HG03432 (cell line): ENCODE data around the gene PCYOX1L.

Experiments
- ATAC-seq: cut with Tn5 transposase; IDR thresholded peaks from one replicate; pipeline ENCODE4 v1.9.1; 2021; ENCODE audit warnings: mild to moderate bottlenecking, moderate library complexity; ENCODE audit not compliant: unreplicated experiment

PCYOX1L gene, protein sequence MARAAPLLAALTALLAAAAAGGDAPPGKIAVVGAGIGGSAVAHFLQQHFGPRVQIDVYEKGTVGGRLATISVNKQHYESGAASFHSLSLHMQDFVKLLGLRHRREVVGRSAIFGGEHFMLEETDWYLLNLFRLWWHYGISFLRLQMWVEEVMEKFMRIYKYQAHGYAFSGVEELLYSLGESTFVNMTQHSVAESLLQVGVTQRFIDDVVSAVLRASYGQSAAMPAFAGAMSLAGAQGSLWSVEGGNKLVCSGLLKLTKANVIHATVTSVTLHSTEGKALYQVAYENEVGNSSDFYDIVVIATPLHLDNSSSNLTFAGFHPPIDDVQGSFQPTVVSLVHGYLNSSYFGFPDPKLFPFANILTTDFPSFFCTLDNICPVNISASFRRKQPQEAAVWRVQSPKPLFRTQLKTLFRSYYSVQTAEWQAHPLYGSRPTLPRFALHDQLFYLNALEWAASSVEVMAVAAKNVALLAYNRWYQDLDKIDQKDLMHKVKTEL

DNA sequence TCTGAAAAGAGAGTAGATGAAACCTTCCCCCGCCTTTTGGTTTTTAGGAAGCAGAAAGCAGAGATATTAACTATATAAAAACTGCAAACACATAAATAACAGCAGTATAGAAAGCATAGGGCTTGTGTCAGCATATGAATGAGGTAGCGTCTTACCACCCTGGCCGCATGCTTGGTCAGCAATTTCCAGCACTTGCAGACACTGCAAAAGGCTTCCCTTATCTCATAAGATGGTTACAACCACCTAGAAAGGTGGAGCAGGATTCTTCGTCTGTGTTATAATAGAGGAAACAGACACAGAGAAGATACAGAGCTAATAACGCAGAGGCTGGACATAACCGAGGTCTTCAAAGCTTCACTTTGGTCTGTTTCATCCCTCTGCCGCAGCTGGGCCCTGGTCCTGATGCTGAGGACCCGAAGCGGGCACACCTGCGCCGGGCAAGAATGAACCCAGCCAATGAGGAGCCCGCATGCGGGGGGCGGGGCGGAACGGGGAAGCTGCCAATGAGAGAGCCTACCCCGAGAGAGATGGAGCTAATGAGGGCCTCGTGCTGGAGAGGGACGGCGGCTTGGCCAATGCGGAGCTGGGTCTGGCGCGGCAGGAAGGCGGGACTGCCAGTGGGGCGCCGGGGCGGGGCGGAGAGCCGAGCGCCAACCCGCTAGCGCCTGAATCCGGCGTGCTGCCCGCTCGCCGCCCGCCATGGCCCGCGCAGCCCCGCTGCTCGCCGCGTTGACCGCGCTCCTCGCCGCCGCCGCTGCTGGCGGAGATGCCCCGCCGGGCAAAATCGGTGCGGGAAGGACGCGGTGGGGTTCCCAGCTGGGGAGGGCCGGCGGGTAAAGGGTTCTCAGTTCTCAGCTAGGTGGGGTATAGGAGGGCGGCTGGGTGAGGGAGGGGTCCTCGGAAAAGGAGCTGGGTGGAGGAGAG, at the start of gene PCYOX1L:
PCYOX1L (plus strand) TSS at position 677 of the 924 bp plus-strand sequence; CDS start at position 700, 23 bp downstream.
- peak; percentile 100 for ATAC-seq

DNA sequence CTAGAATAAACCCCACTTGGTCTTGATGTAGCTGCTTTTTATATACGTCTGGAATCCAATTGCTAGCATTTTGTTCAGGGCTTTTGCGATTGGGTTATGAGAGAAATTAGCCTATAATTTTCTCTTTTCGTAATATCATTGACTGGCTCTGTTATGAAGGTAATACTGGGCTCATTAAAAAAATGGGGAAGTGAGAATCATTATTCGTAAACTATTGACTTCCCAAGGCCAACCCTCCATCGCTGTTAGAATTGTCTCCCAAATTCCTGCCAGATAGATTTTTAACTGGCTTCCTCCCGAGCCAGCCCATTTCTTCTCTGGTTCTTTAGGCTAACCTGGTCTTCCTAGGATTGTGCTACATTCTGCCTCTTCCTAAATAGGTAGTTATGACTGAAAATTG, 48.5 kb upstream of the PCYOX1L start:
- ATAC-seq: no peak

DNA sequence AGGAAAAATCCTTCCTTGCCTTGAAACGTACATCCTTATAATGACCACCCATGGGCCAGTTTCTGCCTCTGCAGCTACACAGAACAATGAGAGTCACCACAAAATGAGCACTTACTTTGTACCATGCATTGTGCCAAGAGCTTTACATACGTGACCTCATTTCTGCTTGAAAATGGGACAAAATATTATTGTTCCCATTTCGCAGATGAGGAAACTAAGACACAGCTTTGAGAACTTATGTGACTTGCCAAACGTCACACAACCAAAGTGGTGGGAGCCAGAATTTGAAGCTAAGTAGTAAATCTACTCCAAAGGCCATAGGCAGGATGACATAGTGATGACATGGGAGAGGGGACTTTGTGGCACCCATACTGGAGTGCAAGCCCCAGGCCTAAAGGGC, 47.4 kb upstream of the PCYOX1L start:
- ATAC-seq: no peak

DNA sequence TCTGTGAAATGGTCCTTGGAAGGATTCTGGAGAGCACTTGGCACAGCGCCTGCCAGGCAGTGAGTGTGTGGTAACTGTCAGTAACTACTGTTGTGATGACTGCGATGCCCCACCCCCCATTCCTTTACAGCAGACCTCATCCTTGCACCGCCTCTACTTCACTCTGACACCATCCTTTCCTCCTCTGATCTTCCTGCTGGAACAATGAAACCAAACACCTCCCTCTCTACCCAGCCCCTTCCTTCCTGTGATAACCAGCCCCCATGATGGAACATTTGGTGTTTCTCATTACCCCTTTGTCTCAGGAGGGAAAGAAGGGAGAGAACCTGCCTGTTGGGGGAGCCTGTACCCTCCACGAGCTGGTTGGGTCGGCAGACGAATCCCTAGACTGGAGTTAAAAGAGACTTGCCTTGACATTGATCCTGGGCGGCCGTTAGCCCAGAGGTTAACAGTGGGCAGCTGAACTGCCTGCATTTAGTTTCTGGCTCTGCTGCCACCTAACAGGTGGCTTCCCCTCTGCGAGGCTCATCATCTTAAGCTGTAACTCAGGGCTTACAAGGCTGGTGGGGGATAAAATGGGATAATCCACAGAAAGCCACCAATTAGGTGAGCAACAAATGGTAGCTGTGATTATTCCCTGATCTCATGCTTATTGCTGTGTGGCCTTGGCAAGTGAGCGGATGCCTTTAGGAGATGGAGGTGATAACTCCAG, 46.7 kb upstream of the PCYOX1L start:
- ATAC-seq: no peak

DNA sequence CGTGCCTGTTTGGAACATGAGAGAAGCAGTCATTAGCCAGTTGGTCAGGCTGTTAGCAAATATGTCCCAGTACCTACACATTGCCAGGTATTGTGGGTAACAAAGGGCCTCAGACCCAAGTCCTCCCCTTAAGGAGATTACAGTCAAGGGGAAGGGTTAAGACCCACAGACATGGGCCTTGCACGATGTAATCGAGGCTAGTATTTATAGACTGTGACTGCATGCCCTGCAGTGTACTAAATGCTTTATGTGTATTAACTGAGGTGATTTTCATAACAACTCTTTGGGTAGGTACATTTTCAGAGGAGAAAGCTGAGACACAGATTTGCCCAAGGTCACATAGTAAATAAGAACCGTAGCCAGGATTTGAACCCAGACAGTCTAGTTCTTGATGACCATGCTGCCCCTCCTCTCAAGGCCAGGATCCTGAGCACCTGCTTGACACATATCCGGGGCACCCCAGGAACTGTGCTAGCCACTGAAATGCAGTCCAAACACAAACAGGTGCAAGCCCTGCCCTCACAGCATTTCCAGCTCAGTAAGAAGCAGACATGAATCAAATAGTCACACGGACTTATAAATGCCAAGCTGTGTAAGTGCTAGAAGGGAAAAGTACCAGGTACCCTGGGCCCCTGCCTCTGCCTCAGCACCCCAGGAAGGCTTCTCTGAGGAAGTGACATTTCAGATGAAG, 44.5 kb upstream of the PCYOX1L start:
- no peak for ATAC-seq

DNA sequence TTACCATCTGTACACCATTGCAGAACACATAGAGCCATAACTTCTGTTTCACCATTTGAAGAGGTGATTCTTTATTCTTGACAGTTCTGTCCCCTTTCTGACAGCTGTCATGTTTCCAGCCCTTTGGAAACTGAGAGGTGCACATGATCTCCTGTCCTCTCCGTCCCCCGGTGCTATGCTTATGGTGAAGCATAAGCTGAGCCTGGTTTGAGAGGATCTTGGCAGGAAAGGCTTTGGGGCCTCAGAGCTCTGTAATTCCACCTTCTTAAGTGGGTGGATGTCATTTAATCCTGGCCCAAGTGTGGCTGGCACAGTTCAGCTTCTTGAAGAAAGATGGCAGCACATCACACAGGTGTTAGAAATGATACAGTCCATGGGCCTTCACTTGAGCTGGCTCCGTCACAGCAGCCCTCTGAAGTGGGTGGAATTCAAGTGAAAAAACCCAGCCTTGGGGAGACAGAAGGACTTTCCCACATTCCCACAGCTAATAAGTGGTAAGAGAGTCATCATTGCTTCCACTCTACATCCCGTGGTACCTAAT, 43.2 kb upstream of the PCYOX1L start:
- no peak for ATAC-seq

DNA sequence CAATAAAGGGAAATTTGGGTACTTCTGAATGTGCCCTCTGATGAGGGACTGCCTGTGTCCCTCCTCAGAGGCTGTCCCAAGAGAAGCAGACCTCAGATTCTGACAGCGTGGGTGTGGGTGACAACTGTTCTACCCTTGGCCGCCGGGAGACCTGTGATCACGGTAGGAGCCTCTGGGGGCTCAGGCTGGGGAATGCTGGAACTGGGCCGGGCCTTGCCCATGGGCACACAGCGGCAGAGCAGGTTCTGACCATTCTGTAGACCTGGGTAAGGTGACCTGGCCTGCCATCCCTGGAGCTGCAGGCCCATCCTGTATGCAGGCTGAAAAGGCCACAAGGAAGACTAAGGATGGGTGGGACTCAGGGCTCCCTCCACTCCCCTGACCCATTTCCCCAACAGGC, 42.1 kb upstream of the PCYOX1L start:
- no peak for ATAC-seq

DNA sequence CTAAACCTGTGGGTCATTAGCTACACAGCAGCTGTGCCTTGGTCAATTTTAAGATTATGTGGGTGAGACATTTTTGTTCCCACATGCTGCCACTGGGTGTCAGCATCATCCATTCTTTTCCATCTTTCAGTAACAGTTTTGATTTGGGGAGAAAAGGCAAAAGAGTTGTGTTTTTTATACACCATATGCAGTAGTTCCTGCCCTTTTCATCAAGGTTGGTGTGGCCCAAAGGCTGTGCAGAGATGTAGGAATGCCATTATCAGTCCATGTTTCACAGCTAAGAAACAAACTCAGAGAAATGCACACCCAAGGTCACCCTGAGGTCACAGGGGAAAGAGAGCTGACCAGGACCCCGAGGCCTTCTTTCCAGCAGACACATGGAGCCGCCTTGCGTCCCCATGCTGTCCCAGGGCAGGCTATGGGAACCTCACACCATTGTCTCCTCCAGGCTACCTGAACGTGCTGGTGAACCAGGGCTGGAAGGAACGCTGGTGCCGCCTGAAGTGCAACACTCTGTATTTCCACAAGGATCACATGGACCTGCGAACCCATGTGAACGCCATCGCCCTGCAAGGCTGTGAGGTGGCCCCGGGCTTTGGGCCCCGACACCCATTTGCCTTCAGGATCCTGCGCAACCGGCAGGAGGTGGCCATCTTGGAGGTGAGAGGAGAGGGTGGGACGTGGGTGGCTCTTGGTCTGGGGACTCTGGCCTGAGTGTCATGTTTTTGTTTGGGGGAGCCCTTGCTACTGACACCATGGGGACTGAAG, 40.4 kb upstream of the PCYOX1L start:
- peak; percentile 74 for ATAC-seq

DNA sequence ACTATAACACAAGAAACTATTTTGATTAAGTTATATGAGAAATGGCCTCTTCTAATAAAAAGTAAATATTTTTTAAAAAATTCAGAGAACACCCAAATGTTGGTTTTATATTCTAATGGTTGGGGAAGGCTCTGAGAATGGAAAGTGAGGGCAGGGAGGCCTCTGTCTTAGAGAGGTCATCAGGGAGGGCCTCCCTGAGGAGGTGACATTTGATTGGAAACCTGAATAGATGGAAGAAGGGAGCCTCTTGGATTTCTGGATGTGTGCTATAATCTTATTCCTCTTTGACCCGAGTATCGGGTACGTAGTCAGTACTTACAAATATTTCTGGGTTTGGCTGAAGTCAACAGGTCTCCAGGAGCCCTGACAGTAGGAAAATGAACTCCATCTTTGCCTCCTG, 38.7 kb upstream of the PCYOX1L start:
- no peak for ATAC-seq

DNA sequence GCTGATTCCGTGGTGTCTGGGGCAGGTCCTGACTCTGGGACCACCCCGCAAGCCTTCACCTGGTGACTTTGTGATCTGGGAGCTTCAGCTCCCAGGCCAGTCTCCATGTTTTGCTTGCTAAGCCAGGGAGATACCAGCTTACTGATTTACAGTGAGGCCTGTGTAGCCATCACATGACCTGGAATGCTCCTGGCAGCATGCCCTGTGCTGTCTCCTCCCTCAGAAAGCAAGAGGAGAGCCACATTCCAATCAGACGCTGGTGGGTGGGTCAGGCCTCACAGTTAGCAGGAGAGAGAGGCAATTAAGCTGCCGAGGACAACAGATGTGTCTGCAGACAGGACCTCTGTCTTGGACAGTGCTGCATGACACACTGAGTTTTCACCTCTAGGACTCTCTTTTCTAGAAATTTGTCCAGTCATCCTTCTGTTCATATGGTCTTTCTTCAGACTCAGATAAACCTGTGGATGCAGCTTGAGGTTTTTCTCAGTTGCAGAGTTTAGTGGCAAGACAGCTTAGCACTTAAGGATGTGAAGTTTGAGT, 37.0 kb upstream of the PCYOX1L start:
- ATAC-seq: no peak

DNA sequence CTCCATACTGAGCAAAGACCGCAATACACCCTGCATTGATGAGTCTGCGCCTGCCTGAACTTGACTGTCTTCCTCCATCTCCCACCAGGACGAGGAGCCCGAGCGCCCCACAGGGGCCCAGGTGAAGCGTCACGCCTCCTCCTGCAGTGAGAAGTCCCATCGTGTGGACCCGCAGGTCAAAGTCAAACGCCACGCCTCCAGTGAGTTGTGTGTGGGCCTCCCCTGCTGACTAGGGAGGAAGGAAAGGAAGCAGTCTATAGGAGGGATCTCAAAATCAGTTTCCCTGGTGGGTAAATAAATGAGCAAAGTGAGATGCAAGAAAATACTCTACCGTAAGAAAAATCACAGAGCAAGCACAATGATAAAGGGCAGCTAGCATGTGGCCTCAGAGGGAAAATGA, 35.3 kb upstream of the PCYOX1L start:
- no peak for ATAC-seq

DNA sequence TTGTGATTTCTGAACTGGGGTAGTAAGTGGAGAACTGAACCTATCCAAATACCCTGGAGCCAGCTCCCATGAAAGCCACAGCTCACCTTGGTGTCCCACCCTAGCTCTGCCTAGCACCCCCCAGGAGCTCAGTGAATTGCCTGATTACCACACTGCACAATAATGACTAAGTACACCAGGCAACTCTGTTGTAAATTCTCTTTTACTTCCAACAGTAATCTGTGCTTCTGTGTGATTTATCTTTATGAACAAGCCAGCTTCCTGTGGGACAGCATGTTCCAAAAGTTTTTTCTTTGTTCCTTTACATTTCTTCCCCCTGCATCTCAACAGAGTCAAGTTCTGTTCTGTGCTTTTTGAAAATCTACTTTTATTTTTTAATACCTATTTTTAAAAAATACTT, 34.6 kb upstream of the PCYOX1L start:
- no peak for ATAC-seq

DNA sequence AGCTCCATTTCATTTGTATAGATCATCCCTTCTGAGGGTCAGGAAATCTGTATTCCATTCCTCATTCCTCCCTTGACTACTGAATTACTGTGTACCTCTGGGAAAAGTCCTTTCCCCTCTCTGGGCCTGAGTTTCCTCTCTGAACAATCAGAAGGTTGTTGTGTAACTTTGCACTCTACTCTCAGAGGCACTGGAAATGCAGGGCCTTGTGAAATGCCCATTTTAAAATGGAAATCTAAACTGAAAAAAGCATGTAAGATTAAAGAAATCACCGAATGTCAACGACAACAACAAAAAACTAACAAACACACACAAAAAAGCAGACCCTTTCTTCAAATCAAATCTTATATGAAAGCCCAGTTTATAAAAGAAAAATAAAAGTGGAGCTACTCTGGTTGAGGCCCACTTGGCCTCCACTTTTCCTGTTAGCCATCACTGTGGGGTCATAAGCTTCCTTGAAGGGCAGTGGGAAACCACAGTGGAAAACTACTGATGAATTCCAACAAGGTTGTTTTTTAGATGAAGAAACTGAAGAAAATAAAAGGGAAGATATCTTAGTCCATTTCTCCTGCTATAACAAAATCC, 34.1 kb upstream of the PCYOX1L start:
- no peak for ATAC-seq

DNA sequence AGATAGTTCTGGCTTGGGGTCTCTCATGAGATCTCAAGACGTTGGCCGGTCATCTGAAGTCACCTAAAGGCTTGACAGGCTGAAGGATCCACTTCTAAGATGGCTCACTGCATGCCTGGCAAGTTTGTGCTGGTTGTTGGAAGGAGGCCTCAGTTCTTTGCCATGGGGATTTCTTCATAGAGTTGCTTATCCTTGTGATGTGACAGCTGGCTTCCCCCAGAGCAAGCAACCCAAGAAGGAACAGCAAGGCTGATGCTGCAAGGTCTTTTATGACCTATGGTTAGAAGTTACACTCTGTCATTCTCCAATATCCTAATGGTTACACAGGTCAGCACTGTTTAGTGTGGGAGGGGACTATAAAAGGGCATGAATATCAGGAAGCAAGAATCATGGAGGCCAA, 33.2 kb upstream of the PCYOX1L start:
- no peak for ATAC-seq

DNA sequence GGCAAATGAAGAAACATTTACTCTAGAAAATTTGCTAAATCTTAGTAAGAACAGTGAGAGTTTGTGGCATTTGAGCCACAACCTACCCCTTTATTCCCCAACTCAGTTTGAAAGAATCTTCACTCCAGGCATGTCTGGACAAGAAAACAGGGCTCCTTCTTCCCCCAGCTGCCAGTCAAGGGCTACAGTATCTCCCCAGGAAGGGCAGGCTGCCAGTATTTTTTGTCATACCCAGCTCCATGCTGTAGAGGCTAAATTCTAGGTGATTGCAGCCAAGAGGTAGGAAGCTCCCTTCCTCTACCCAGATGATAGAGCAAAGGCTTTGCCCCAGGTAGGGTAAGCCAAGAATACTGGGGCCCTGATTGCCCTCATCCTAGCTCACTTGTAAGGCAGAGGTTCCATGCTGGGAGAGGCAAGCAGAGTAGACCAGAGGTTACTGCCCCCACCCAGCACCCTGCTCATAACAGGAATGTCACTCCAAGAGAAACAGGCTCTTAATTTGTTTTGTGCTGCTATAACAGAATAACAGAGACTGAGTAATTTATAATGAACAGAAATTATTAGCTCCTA, 32.6 kb upstream of the PCYOX1L start:
- no peak for ATAC-seq

DNA sequence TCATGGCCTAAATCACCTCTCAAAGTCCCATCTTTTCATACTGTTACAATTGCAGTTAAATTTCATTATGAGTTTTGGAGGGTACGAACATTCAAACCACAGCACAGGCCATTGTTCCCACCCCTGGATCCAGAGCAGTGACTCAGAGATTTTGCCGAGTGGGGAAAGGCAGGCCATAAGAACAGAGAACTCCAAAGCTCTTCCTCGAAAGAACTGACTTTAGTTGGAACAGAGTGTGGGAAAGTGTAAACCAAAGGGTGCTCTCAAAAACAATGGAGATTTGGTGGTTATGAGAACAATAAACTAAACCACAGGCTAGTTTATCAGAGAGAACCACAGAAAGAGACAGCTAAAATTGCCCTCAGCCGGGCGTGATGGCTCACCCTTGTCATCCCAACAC, 32.0 kb upstream of the PCYOX1L start:
- no peak for ATAC-seq

DNA sequence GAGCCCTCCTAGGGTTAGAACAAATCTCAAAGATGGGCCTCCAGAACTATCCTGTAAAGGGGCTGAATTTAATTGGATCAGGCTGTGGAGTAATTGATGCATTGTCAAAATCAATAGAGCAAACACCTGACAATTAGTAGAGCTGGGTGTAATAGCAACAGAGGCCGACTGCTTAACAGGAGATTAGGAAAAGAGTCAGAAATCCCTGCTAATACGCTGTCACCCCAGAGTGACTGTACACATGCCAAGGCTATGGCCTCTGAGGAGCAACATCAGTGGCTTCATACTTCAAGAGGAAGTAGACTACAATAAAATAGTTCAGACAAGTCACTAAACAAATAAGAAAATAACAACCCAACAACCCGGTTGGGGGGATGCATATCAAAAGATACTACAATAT, 31.2 kb upstream of the PCYOX1L start:
- ATAC-seq: no peak

DNA sequence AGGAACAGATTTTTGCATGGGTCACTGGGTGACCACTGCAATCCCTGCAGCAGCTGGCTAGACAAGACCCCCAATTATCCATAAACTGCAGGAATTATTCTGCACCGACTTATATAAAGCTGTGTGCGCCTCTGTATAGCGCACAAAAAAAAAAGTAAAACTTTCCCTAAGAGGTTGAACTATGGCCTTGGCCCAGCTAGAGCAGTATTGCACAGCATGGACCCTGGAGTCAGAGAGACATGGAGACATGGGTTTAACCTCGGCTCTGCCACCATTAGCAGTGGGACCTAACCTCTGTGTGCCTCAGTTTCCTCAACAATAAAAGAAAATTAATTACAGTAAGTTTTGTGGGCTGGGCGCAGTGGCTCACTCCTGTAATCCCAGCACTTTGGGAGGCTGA, 29.7 kb upstream of the PCYOX1L start:
- no peak for ATAC-seq
